ENCODE measurements around the gene ZNF260.
A peak's percentile ranks its signal among the peaks of the same experiment; 100 is the strongest.

Gene ZNF260

DNA sequence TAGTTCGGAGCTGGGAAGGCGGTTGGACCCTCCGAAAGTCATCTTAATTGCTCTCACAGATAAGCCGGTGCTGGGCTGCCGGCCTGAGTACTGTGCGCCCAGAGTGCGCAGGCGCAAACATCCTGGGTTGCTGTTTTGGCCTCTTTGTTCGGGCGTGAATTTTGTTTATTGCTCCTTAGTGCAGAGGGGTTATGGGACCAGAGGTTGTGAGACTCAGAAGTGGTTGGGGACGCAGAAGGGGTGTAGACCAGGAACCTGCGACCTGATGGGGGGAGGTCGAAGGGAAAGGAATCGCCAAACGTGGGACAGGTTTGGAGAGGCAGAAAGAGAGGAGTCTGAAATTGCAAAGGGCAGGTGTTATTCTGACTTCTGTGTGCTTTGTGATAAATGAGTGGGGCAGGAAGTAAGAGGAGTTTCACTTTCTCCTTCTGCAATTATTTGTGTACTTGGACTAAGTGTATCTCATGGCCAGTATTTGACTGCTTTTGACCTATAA is 38.1 kb downstream of the ZNF260 start:
- peak; percentile 93 for DNase-seq (ENCODE audit: low spot score)

DNA sequence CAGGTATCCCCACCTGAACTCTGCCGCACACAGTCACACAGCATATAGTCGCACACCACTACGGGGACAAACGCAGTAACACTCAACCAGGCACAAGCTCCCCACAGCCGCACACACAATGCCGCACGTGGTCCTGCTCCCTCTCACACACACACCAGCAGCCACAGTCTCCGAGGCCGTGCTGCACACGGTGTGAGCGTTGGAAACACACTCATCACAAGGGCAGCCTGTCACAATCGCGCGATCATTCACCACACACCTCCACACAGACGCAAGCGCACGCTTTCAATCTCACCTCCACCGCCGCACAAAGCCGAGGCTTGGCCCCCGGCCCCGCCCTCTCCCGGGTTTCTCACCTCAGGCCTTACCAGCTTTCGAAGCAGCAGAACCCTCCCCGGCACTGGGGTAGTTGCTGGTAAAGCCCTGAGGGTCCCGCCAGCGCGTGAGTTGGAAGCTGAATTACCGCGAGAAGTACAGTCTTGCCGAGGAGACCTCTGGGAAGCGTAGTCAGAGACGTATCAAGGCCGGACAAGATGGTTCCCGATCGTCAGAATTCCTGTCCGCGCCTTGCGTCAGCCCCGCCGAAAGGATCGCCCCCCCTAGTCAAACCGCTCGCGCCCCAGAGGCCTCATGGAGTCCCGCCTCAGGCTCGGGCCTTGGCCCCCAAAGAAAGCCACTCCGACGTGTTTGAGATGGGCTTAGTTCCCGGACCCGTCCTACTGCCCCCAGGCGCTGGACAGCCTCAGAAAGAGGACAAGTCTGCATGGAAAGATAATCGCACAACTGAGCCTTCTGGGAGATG is 38.8 kb downstream of the ZNF260 start, which contains the start of gene ZNF566:
Gene ZNF566, minus strand, starts transcription at position 444 of the 802 bp plus-strand sequence. CDS start 13,004 bp downstream, outside the sequence.
- peak; percentile 95 for DNase-seq (ENCODE audit: low spot score)

DNA sequence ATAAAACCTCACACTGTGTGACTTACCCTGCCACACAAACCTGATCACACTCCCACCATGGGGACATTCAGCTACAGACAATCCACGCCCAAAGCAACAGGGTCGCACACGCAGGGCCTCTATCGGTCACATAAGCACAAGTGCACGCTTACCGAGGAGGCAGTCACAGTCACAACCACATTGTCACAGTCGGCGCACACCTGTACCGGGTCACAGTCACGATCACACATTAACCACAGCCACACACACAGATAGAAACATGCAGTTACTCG is 39.3 kb downstream of the ZNF260 start:
- peak; percentile 29 for DNase-seq (ENCODE audit: low spot score)

DNA sequence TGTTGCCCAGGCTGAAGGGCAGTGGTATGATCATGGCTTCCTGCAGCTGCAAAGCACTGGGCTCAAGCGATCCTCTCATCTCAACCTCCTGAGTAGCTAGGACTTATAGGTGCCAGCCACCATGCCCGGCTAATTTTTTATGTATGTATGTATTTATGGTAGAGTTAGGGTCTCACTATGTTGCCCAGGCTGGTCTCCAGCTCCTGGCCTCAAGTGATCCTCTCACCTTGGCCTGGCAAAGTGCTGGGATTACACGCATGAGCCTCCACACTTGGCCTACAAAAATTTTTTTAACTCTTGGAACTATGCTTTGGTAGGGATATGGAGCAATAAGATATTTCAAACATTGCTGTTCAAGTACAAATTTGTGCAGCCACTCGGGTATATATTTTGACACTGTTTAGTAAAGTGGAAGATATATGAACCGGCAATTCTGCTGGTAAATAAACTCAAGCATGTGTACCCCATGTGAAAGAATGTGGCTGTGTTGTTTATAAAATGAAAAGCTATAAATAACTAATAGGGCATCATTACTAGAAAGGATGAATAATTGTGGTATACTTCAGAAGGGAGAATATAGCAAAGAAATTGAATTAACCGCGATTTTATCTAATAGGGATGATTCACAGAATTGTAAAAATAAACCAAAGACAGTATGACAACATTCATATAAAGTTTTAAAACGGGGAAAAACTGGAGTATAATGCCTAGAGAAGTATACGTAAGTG is 39.8 kb downstream of the ZNF260 start:
- no peak for DNase-seq (ENCODE audit: low spot score)

DNA sequence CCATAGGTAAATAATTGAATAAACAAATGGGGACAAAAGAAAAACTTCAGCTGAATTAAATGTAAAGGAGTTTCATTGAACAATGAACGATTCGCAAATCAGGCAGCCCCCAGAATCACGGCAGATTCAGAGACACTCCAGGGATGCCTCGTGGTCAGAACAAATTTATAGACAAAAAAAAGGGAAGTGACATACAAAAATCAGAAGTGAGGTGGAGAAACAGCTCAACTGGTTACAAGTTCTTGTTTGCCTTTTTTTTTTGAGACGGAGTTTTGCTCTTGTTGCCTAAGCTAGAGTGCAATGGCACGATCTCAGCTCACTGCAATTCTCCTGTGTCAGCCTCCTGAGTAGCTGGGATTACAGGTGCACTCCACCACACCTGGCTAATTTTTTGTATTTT is 44.4 kb downstream of the ZNF260 start:
- DNase-seq (ENCODE audit: low spot score), result no peak

DNA sequence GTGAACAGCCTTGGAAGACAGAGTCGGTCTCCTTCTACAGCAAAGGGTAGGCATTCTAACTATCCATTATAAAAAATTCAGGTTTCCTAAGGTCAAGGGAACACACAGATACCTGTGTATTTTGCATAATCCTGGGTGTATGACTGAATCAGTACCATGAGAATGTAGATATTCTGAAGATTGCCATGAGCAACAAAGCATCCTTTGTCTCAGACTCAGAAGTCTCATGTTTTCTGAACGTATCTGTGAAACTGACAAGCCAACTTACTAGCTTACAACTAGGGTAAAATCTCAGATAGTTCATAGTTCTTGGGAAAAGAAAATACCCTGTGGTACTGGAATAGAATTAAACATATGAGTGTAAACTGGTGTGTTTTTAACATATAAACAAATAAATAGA is 45.2 kb downstream of the ZNF260 start:
- DNase-seq (ENCODE audit: low spot score), result no peak
